ENCODE measurements around the gene NRXN3. TPM values are rescaled to one million over a fixed set of nuclear protein-coding genes. Genes with fewer than 3 reads are reported as not detected.

Gene NRXN3
- total RNA-seq, 1 experiment from 2014 or later = not detected

- no peaks in the 10 kb centered on the region for H3K36me3 Mint-ChIP-seq (ENCODE audit: insufficient read depth, unreplicated experiment)
- H3K27me3 Mint-ChIP-seq (ENCODE audit: unreplicated experiment) = no peaks in the 10 kb centered on the region
- no peak overlapping the region for H3K27ac Mint-ChIP-seq (ENCODE audit: unreplicated experiment)
- intact Hi-C loops (cut with micrococcal nuclease; ENCODE audit: unreplicated experiment) = no loop called here
- CTCF ChIA-PET = no interaction called here
- H3K4me3 Mint-ChIP-seq (ENCODE audit: low read depth, unreplicated experiment) = no peak overlapping the region
- H3K4me1 Mint-ChIP-seq (ENCODE audit: low read depth, unreplicated experiment) = no peaks in the 10 kb centered on the region
- DNase-seq = no peak
- no TSS peak for BruUV-seq (replicated peaks)
- peaks cover 2% of the 10 kb centered on the region for H3K9me3 Mint-ChIP-seq (ENCODE audit: low read depth, unreplicated experiment)
- TF ChIP-seq CTCF (IDR thresholded peaks at IDR 0.05; ENCODE audit: unreplicated experiment) = no peak
Measured at GRCh38 chr14:78983126-78983525, 813.0 kb downstream of the NRXN3 start.

GRCh38 chr14:78985668-78986381, 815.7 kb downstream of the NRXN3 start:
- CTCF ChIA-PET = no interaction called here
- DNase-seq = no peak
- Mint-ChIP-seq H3K4me1 (ENCODE audit: low read depth, unreplicated experiment) (no peaks in the 10 kb centered on the region), H3K27ac (ENCODE audit: unreplicated experiment) (no peak overlapping the region), H3K9me3 (ENCODE audit: low read depth, unreplicated experiment) (no peaks in the 10 kb centered on the region), H3K4me3 (ENCODE audit: low read depth, unreplicated experiment) (no peak overlapping the region), H3K36me3 (ENCODE audit: insufficient read depth, unreplicated experiment) (no peaks in the 10 kb centered on the region), H3K27me3 (ENCODE audit: unreplicated experiment) (peaks cover 18% of the 10 kb centered on the region)
- no peak for TF ChIP-seq CTCF (IDR thresholded peaks at IDR 0.05; ENCODE audit: unreplicated experiment)
- intact Hi-C loops (cut with micrococcal nuclease; ENCODE audit: unreplicated experiment) = no loop called here
- BruUV-seq (replicated peaks) = no TSS peak

- intact Hi-C loops (cut with micrococcal nuclease; ENCODE audit: unreplicated experiment) = no loop called here
- no peaks in the 10 kb centered on the region for H3K36me3 Mint-ChIP-seq (ENCODE audit: insufficient read depth, unreplicated experiment)
- no TSS peak for BruUV-seq (replicated peaks)
- peaks cover 24% of the 10 kb centered on the region for H3K27me3 Mint-ChIP-seq (ENCODE audit: unreplicated experiment)
- H3K9me3 Mint-ChIP-seq (ENCODE audit: low read depth, unreplicated experiment) = no peaks in the 10 kb centered on the region
- CTCF ChIA-PET = no interaction called here
- H3K4me1 Mint-ChIP-seq (ENCODE audit: low read depth, unreplicated experiment) = no peaks in the 10 kb centered on the region
- H3K27ac Mint-ChIP-seq (ENCODE audit: unreplicated experiment) = no peak overlapping the region
- DNase-seq = no peak
- TF ChIP-seq CTCF (IDR thresholded peaks at IDR 0.05; ENCODE audit: unreplicated experiment) = no peak
- no peak overlapping the region for H3K4me3 Mint-ChIP-seq (ENCODE audit: low read depth, unreplicated experiment)
Measured at GRCh38 chr14:78986989-78987388, 816.8 kb downstream of the NRXN3 start.

GRCh38 chr14:78989221-78989620, 819.0 kb downstream of the NRXN3 start:
- no peaks in the 10 kb centered on the region for H3K9me3 Mint-ChIP-seq (ENCODE audit: low read depth, unreplicated experiment)
- no peaks in the 10 kb centered on the region for H3K36me3 Mint-ChIP-seq (ENCODE audit: insufficient read depth, unreplicated experiment)
- no peak for TF ChIP-seq CTCF (IDR thresholded peaks at IDR 0.05; ENCODE audit: unreplicated experiment)
- no peak overlapping the region for H3K4me3 Mint-ChIP-seq (ENCODE audit: low read depth, unreplicated experiment)
- no peak for DNase-seq
- H3K27me3 Mint-ChIP-seq (ENCODE audit: unreplicated experiment) = peaks cover 24% of the 10 kb centered on the region
- CTCF ChIA-PET = no interaction called here
- H3K4me1 Mint-ChIP-seq (ENCODE audit: low read depth, unreplicated experiment) = no peaks in the 10 kb centered on the region
- intact Hi-C loops (cut with micrococcal nuclease; ENCODE audit: unreplicated experiment) = no loop called here
- no TSS peak for BruUV-seq (replicated peaks)
- H3K27ac Mint-ChIP-seq (ENCODE audit: unreplicated experiment) = no peak overlapping the region
